HCEC 1CT (cell line): Measurements from ENCODE around the gene CYRIA.

ENCODE experiments used
- DNase-seq: peaks from one replicate; pipeline ENCODE4 v3.0.0-alpha.2; 2017

Gene CYRIA

GRCh38 chr2:16666449-16666801 lies 791 bp upstream of the CYRIA start:
- no peak for DNase-seq

GRCh38 chr2:16664809-16665747 lies 556 bp downstream of the CYRIA start:
- DNase-seq, result no peak

- no peak for DNase-seq
Observed at GRCh38 chr2:16664052-16664731, 1.4 kb downstream of the CYRIA start.

GRCh38 chr2:16663121-16663905 lies 2.3 kb downstream of the CYRIA start:
- DNase-seq, result no peak

GRCh38 chr2:16661936-16662839 lies 3.4 kb downstream of the CYRIA start:
- no peak for DNase-seq

- DNase-seq, result no peak
Observed at GRCh38 chr2:16661526-16661925, 4.1 kb downstream of the CYRIA start.

GRCh38 chr2:16660556-16660955 lies 5.1 kb downstream of the CYRIA start:
- no peak for DNase-seq

- no peak for DNase-seq
Observed at GRCh38 chr2:16660114-16660513, 5.5 kb downstream of the CYRIA start.

- no peak for DNase-seq
Observed at GRCh38 chr2:16658076-16658739, 7.4 kb downstream of the CYRIA start.

GRCh38 chr2:16657671-16658070 lies 8.0 kb downstream of the CYRIA start:
- DNase-seq, result no peak

GRCh38 chr2:16656784-16657391 lies 8.7 kb downstream of the CYRIA start:
- DNase-seq, result no peak

- DNase-seq, result no peak
Observed at GRCh38 chr2:16655905-16656642, 9.6 kb downstream of the CYRIA start.

GRCh38 chr2:16655445-16655837 lies 10.2 kb downstream of the CYRIA start:
- no peak for DNase-seq

- DNase-seq, result no peak
Observed at GRCh38 chr2:16654833-16655444, 10.7 kb downstream of the CYRIA start.

GRCh38 chr2:16653799-16654198 lies 11.8 kb downstream of the CYRIA start:
- no peak for DNase-seq

- DNase-seq, result no peak
Observed at GRCh38 chr2:16653083-16653375, 12.6 kb downstream of the CYRIA start.

GRCh38 chr2:16652296-16653082 lies 13.1 kb downstream of the CYRIA start:
- no peak for DNase-seq

GRCh38 chr2:16650287-16651249 lies 15.1 kb downstream of the CYRIA start:
- no peak for DNase-seq
